Heart left ventricle (tissue), 13 donors: ENCODE results near the gene TBCD.

Experiments used
- POLR2A ChIP-seq, 2 donors: fragments of 450-650 bp; IDR thresholded peaks; one replicate each; pipeline ENCODE4 v1.6.1; 2017; ENCODE audit warnings: antibody characterized with exemption in 2 of 2, mild to moderate bottlenecking in 2 of 2, moderate library complexity in 2 of 2
- TF ChIP-seq, protein P1 (sequence below), 12 donors: fragments of 200-600 bp; sonication (generic) in 4 of 12; IDR thresholded peaks; one replicate each; pipeline versions ENCODE4 v1.5.0 to v1.8.0; 2018 to 2022; ENCODE audit warnings: antibody characterized with exemption in 12 of 12, mild to moderate bottlenecking in 5 of 12
- donor health status: ischemic (EF 13 %, LVEDD 7.1; RV severe dilation, severe dysfunction).
- donor health status: DM: no; HTN: yes; CAD: no.
- donor health status: DM: no; HTN: no; CAD: no.
- donor health status: ischemic (EF 25% LVEDD 6.9; RV normal size, moderate dysfunction).
- donor health status: ischemic (EF 25% LVEDD 5.7; RV mildly dilated, moderate dysfunction).
- donor health status: ischemic (EF 35%, LVEDD 5.7; RV mildly dilated, moderate dysfunction).
- donor health status: nonischemic (EF 11% LVEDD 7.7; RV severe dilation, severe dysfunction).
- donor health status: DM: yes; HTN: yes; CAD: no.
- donor health status: PGD.
- donor health status: ischemic (EF 29% LVEDD 5.4; RV normal size, mild dysfunction).
- donor health status: nonischemic (EF 23%, LVEDD 6.1; RV moderate dilation, normal function).

DNA sequence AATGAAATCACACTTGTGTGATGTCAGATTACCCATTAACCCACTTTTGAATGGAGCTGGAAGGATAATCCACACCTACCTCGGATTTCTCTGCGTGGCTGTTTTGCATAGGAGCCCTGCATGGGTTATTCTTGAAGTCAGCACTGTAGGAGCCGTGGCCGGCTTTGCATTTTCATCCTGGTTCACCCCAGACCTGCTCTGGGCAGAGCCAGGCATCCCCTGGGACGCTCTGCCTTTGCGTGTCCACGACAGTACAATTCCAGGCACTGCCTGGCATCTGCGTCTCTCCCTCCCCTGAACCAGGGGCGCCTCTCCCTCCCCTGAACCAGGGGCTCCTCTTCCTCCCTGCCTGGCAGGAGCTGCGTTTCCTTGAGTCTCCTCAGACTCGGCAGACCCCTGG is 117.7 kb downstream of the TBCD start:
- TF ChIP-seq, protein P1, sequence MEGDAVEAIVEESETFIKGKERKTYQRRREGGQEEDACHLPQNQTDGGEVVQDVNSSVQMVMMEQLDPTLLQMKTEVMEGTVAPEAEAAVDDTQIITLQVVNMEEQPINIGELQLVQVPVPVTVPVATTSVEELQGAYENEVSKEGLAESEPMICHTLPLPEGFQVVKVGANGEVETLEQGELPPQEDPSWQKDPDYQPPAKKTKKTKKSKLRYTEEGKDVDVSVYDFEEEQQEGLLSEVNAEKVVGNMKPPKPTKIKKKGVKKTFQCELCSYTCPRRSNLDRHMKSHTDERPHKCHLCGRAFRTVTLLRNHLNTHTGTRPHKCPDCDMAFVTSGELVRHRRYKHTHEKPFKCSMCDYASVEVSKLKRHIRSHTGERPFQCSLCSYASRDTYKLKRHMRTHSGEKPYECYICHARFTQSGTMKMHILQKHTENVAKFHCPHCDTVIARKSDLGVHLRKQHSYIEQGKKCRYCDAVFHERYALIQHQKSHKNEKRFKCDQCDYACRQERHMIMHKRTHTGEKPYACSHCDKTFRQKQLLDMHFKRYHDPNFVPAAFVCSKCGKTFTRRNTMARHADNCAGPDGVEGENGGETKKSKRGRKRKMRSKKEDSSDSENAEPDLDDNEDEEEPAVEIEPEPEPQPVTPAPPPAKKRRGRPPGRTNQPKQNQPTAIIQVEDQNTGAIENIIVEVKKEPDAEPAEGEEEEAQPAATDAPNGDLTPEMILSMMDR (IDR thresholded peaks at IDR 0.05): no peak
- no peak for TF ChIP-seq POLR2A (IDR thresholded peaks at IDR 0.05)
